ENCODE results near the gene C16orf46.
A peak's percentile ranks its signal among the peaks of the same experiment; 100 is the strongest.

C16orf46 gene

DNA sequence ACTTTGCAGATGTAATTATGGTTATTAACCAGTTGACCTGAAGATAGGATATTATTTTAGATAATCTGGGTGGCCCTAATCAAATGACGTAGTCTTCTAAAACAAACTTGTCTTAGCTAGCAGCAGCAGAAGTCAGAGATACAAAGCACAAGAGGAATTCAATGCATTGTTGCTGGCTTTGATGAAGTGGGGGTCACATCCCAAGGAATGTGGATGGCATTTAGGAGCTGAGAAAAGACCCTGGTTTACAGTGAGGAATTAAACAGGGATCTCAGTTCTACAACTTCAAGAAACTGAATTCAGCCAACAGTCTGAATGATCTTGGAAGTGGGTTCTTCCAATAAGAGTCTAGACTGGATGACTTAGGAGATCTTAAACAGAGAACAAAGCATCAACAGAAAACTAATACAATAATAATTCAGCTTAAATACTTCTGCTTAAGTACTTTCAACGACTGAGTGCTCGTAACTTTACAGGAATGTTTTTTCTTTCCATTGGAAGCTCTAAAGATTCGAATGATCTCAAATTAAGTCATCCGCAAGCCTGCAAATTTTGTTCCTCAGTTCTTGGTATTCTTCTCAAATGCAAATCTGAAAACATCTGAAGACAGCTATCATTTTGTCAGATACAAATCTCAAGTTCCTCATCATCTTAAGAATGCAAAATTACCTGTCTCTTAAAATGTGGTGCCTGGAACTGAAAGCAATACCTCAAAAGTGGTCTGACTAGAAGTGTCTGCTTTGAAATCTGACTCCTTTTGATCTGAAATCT lies 3.3 kb downstream of the C16orf46 start:
- no peak for DNase-seq (ENCODE audit: low read depth in 2 of 2)

DNA sequence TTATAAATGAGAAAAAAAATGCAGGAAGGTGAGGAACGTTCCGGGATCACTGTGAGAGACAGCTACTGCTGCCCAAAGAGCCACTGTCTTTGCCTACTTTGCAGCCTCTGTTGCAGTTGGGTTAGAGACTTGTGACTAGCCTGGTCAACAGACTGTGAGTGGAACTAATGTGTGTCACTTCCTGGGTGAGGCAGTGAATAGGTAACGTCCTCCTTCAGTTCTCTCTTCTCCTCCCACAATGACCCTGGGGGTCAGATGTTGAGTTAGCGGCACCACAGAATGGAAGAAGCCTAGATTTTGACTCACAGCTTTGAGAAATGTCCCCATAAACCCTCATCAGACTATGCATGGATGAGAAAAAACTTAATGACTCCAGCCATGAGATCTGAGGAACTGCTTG lies 5.2 kb downstream of the C16orf46 start:
- no peak for DNase-seq (ENCODE audit: low read depth in 2 of 2)

DNA sequence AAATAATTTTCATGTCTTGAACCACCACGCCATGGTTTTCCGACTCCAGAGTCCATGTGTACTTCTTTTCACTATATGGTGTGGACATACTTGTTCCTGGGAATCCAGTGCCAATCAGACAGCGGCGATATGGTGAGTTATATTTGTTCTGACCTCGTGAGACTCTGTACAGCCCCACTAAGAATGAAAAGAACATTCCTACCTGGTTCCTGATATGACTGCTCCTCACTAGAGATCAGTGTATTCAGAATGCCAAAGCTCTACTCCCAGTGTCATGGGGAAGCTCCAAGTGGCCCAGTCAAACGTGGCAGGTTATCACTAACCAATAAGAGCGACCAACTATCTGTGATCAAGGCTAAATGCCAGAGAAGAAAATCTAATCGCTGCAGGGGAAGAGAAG lies 6.1 kb downstream of the C16orf46 start:
- DNase-seq (ENCODE audit: low read depth in 2 of 2), result no peak

- DNase-seq (ENCODE audit: low read depth in 2 of 2), result no peak
These were observed 8.0 kb downstream of the C16orf46 start for GRCh38 chr16:81069063-81069462.

DNA sequence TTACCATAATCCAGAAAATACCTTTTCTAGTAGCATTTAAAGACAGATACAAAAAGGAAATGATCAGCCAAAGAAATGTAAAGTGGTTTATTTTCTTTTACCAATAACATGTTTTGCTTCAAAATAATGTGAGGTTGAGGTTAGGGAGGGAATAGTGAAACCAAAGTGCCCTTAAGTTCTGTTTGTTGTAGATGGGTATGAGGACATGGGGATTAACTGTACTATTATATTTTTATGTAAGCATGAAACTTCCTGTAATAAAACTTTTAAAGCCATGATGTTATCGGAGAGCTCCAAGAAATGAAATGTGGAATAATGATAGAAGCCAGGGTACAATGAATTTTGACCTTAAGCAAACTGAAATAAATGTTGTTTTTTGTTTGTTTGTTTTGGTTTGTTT lies 9.9 kb downstream of the C16orf46 start:
- no peak for DNase-seq (ENCODE audit: low read depth in 2 of 2)

- no peak for DNase-seq (ENCODE audit: low read depth in 2 of 2)
These were observed 10.4 kb downstream of the C16orf46 start for GRCh38 chr16:81066681-81067080.

GRCh38 chr16:81061871-81062608 lies 15.0 kb downstream of the C16orf46 start:
- no peak for DNase-seq (ENCODE audit: low read depth in 2 of 2)

GRCh38 chr16:81061307-81061640 lies 15.8 kb downstream of the C16orf46 start:
- no peak for DNase-seq (ENCODE audit: low read depth in 2 of 2)

- no peak for DNase-seq (ENCODE audit: low read depth in 2 of 2)
These were observed 16.3 kb downstream of the C16orf46 start for GRCh38 chr16:81060576-81061306.

- no peak for DNase-seq (ENCODE audit: low read depth in 2 of 2)
These were observed 23.3 kb downstream of the C16orf46 start for GRCh38 chr16:81053761-81054160.

- DNase-seq (ENCODE audit: low read depth in 2 of 2), result no peak
These were observed 34.2 kb downstream of the C16orf46 start for GRCh38 chr16:81042821-81043220.

- DNase-seq (ENCODE audit: low read depth in 2 of 2), result no peak
These were observed 35.3 kb downstream of the C16orf46 start for GRCh38 chr16:81041696-81042095.

DNA sequence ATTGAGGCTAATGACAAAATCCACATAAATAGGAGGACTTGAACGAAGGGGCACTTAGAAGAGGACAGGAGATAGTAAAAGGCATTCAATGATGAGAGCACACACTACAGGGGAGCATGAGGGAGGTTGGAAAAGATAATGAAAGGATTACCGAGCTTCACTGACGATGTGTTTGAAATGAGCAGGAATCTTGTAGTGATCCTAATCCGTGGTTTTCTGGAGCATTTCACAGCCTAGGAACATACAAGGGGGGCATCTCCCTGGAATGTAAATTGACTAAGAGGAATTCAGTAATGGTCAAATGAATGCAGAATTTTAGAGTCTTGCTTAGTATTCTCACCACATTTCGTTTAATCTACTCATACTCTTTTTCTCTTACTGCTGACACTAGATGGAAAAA lies 36.2 kb downstream of the C16orf46 start:
- peak; percentile 27 to 32 for DNase-seq (ENCODE audit: low read depth in 2 of 2)

- DNase-seq (ENCODE audit: low read depth in 2 of 2), result no peak
These were observed 36.9 kb downstream of the C16orf46 start for GRCh38 chr16:81040131-81040530.

DNA sequence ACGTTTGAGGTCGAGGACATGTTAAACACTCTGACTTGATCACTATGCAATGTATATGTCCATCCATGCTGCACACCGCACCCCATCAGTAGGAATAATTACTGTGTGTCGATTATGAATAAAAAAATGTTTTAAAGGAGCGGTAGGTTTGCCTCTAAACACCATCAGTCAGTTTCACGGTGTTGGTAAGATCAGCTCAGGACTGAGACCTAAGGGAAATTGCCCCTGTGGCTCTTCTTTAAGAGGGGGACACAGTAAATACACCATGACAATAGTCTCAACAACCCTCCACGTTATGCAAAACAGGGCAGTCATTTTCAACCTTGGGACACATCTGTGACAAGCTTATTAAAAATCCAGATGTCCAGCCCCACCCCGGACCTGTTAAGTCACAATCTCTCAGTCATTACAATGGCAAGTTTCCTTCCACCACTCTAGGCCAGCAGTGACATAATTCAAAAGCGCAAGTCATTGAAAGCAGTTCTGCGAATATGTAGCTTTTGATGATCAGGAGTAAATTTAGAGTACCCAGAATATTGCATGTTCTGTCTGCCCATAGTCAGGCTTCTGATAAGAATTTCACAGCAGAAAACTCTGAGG lies 40.2 kb downstream of the C16orf46 start:
- no peak for DNase-seq (ENCODE audit: low read depth in 2 of 2)

DNA sequence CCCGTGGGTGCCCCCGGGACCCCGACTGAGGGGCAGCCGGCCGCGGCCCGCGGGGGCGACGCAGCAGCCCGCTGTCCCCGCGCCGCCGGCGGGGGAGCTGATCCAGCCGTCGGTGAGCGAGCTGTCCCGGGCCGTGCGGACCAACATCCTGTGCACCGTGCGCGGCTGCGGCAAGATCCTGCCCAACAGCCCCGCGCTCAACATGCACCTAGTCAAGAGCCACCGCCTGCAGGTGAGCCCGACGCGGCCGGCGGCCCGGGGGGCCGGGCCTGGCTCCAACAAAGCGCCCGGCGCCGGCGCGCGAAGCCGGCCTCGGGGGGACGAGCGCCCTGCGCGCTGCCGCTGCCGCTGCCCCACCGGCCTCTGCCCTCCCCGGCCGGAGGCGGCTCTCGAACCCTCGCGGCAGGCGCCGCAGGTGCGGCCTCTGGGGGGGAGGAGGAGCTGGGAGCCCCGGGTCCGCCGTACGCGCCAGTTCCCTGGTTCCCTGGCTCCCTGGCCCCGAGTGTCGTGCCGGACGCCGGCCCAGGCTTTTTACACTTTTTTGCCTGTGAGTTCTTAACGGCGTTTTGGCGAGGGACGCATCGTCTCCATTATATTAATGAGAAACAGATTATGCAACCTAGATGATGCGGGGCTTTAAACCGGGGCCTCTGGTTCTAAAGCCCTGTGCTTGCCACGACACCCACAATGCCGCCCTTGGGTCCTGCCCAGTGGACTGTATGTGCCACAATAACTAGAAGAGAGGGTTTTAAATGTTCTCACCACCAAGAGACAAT lies 40.9 kb downstream of the C16orf46 start:
- no peak for DNase-seq (ENCODE audit: low read depth in 2 of 2)

- peak; percentile 62 to 72 for DNase-seq (ENCODE audit: low read depth in 2 of 2)
These were observed 41.6 kb downstream of the C16orf46 start, which contains the start of gene ATMIN for GRCh38 chr16:81035398-81035974. Gene ATMIN, plus strand, starts transcription at chr16:81035842. Its CDS starts 29 bp downstream, at chr16:81035871.

GRCh38 chr16:81029930-81030604 lies 47.0 kb downstream of the C16orf46 start:
- DNase-seq (ENCODE audit: low read depth in 2 of 2), result no peak

DNA sequence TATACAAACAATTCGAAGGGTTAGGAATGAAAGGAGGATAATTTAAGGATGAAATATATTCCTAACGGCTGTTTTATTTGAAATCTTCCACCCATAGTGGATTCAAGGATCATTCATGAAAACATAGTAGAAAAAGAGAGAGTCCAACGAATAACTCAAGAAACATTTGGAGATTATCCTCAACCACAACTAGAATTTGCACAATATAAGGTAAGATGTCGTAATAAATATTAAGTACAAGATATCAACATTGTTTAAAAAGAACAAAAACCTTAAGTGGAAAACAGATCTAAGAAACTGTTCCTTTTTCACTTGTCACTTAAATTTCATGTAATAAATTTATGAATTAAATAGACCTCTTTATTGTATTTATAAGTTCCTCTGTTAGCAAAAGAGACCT lies 50.6 kb downstream of the C16orf46 start:
- no peak for DNase-seq (ENCODE audit: low read depth in 2 of 2)

GRCh38 chr16:81018496-81018895 lies 58.5 kb downstream of the C16orf46 start:
- DNase-seq (ENCODE audit: low read depth in 2 of 2), result no peak

Measured in fibroblast of skin of left quadriceps (primary cell).